Smooth muscle cell (in vitro differentiated cells): ENCODE data around the gene SMIM14. TPM values are rescaled to one million over a fixed set of nuclear protein-coding genes. Genes with fewer than 3 reads are reported as not detected.

Experiments
- DNase-seq: peaks from one replicate; lab custom pipeline; 2025; ENCODE audit not compliant: unreplicated experiment; lab: John Stamatoyannopoulos, UW
- H2AFZ ChIP-seq: fragments of 200-600 bp; sonication (generic); 2 replicates; pipeline ENCODE4 v1.6.0; 2016; ENCODE audit warnings: antibody characterized with exemption, low read depth, mild to moderate bottlenecking
- H3F3A ChIP-seq: fragments of 200-600 bp; sonication (generic); 2 replicates; pipeline ENCODE4 v1.6.0; 2017; ENCODE audit warnings: antibody characterized with exemption, low read depth
- H3K27ac ChIP-seq: fragments of 200-600 bp; sonication (generic); 2 replicates; pipeline ENCODE4 v1.5.1; 2016; ENCODE audit warnings: low read depth, mild to moderate bottlenecking
- H3K27me3 ChIP-seq: fragments of 200-600 bp; sonication (generic); 2 replicates; pipeline ENCODE4 v1.6.1; 2016; ENCODE audit warnings: low read depth, mild to moderate bottlenecking
- H3K36me3 ChIP-seq: fragments of 200-600 bp; sonication (generic); 2 replicates; pipeline ENCODE4 v1.5.1; 2016; ENCODE audit warnings: low read depth
- H3K4me1 ChIP-seq: fragments of 200-600 bp; sonication (generic); 2 replicates; pipeline ENCODE4 v1.5.1; 2016; ENCODE audit warnings: low read depth
- H3K4me2 ChIP-seq: fragments of 200-600 bp; sonication (generic); 2 replicates; pipeline ENCODE4 v1.6.0; 2016; ENCODE audit warnings: mild to moderate bottlenecking
- H3K4me3 ChIP-seq: fragments of 200-600 bp; sonication (generic); 2 replicates; pipeline ENCODE4 v1.5.1; 2016; ENCODE audit warnings: mild to moderate bottlenecking
- H3K79me2 ChIP-seq: fragments of 200-600 bp; sonication (generic); 2 replicates; pipeline ENCODE4 v1.6.0; 2016; ENCODE audit warnings: low read depth, mild to moderate bottlenecking
- H3K9ac ChIP-seq: fragments of 200-600 bp; sonication (generic); 2 replicates; pipeline ENCODE4 v1.6.0; 2016; ENCODE audit warnings: low read depth
- H3K9me3 ChIP-seq: fragments of 200-600 bp; sonication (generic); replicated peaks from 2 replicates; pipeline ENCODE4 v1.5.1; 2016; ENCODE audit warnings: low read depth
- H4K20me1 ChIP-seq: fragments of 200-600 bp; sonication (generic); 2 replicates; pipeline ENCODE4 v1.6.0; 2016; ENCODE audit warnings: low read depth
- CTCF ChIP-seq: fragments of 200-600 bp; sonication (generic); IDR thresholded peaks from 2 replicates; pipeline ENCODE4 v1.5.1; 2017; ENCODE audit warnings: borderline replicate concordance, mild to moderate bottlenecking, antibody characterized with exemption; ENCODE audit not compliant: insufficient read depth, poor library complexity, severe bottlenecking
- WGBS: methylation state at CpG from one replicate; pipeline ENCODE4 v1.1.7; 2016; ENCODE audit warnings: low lambda C conversion rate; 5-methylcytosine and 5-hydroxymethylcytosine counted together
- polyA plus RNA-seq: library from polyadenylated mRNA; unstranded; fragments of >200 nt; fragmentation: Nextera tagmentation; extraction: Ambion mirVana; gene quantifications from 2 replicates; pipeline ENCODE4 v1.2.1, GENCODE V29; 2016
- total RNA-seq: library from RNA; depleted of rRNA; stranded (reverse); fragments of >200 nt; gene quantifications from 2 replicates; pipeline ENCODE4 v1.2.3, GENCODE V29; 2014

Gene SMIM14
- total and polyA plus RNA-seq, 2 experiments from 2014 or later: 45.0 to 47.4 TPM

- Histone ChIP-seq H2AFZ (no peak overlapping the region), H3K4me2 (no peak overlapping the region), H3K36me3 (no peaks in the 10 kb centered on the region), H3K9ac (no peak overlapping the region), H3K27me3 (no peaks in the 10 kb centered on the region), H4K20me1 (no peaks in the 10 kb centered on the region), H3K4me1 (peaks cover 14% of the 10 kb centered on the region), H3K4me3 (no peak overlapping the region), H3K79me2 (no peaks in the 10 kb centered on the region), H3K9me3 (no peaks in the 10 kb centered on the region), H3F3A (peaks cover 23% of the 10 kb centered on the region), H3K27ac (no peak overlapping the region)
- no peak for DNase-seq
- WGBS: 78% methylated on average over 5 of the region's 5 CpGs
- no peak for TF ChIP-seq CTCF
Measured at GRCh38 chr4:39562792-39563191, 75.9 kb downstream of the SMIM14 start.

- H3K4me1 ChIP-seq: peaks cover 23% of the 10 kb centered on the region
Measured at GRCh38 chr4:39559626-39560025, 79.0 kb downstream of the SMIM14 start.

GRCh38 chr4:39555472-39555871, 83.2 kb downstream of the SMIM14 start:
- Histone ChIP-seq H3K4me2 (no peak overlapping the region), H3K27me3 (no peaks in the 10 kb centered on the region), H3F3A (peaks cover 10% of the 10 kb centered on the region), H3K27ac (no peak overlapping the region), H3K4me1 (peaks cover 23% of the 10 kb centered on the region), H3K9ac (no peak overlapping the region), H3K36me3 (no peaks in the 10 kb centered on the region), H3K79me2 (no peaks in the 10 kb centered on the region), H3K9me3 (no peaks in the 10 kb centered on the region), H2AFZ (no peak overlapping the region), H4K20me1 (no peaks in the 10 kb centered on the region), H3K4me3 (no peak overlapping the region)
- TF ChIP-seq CTCF: no peak
- DNase-seq: no peak
- WGBS: 100% methylated on average over 3 of the region's 3 CpGs

More at GRCh38 chr4:39559626-39560025, 79.0 kb downstream of the SMIM14 start:
- Histone ChIP-seq H3F3A (peaks cover 10% of the 10 kb centered on the region), H3K27me3 (no peaks in the 10 kb centered on the region), H2AFZ (no peak overlapping the region), H3K79me2 (no peaks in the 10 kb centered on the region), H3K4me2 (no peak overlapping the region), H3K27ac (no peak overlapping the region), H3K9ac (no peak overlapping the region), H3K4me3 (no peak overlapping the region), H4K20me1 (no peaks in the 10 kb centered on the region), H3K9me3 (no peaks in the 10 kb centered on the region), H3K36me3 (no peaks in the 10 kb centered on the region)
- DNase-seq: no peak
- 86% methylated on average over 9 of the region's 9 CpGs for WGBS
- TF ChIP-seq CTCF: no peak

- WGBS: 79% methylated on average over 3 of the region's 3 CpGs
- Histone ChIP-seq H3K9me3 (no peaks in the 10 kb centered on the region), H4K20me1 (no peaks in the 10 kb centered on the region), H3K79me2 (no peaks in the 10 kb centered on the region), H3K4me3 (no peak overlapping the region), H2AFZ (no peak overlapping the region), H3K36me3 (no peaks in the 10 kb centered on the region), H3K4me1 (peaks cover 11% of the 10 kb centered on the region), H3K27me3 (no peaks in the 10 kb centered on the region), H3K9ac (no peak overlapping the region), H3K4me2 (no peak overlapping the region), H3F3A (no peaks in the 10 kb centered on the region), H3K27ac (peak overlapping the region; percentile 64)
- TF ChIP-seq CTCF: no peak
- no peak for DNase-seq
Measured at GRCh38 chr4:39548425-39549067, 90.1 kb downstream of the SMIM14 start.
